Measurements from ENCODE around the gene LTA.

DNA sequence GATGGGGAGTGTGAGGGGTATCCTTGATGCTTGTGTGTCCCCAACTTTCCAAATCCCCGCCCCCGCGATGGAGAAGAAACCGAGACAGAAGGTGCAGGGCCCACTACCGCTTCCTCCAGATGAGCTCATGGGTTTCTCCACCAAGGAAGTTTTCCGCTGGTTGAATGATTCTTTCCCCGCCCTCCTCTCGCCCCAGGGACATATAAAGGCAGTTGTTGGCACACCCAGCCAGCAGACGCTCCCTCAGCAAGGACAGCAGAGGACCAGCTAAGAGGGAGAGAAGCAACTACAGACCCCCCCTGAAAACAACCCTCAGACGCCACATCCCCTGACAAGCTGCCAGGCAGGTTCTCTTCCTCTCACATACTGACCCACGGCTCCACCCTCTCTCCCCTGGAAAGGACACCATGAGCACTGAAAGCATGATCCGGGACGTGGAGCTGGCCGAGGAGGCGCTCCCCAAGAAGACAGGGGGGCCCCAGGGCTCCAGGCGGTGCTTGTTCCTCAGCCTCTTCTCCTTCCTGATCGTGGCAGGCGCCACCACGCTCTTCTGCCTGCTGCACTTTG, 3.3 kb downstream of the LTA start, which contains the start of gene TNF:
- TF ChIP-seq CTCF (conservative IDR thresholded peaks at IDR 0.05; ENCODE audit: low read length), result no peak
- no peak for TF ChIP-seq EZH2phosphoT487 (IDR thresholded peaks at IDR 0.05; ENCODE audit: borderline replicate concordance, low read depth, low read length)
